Prostate gland (tissue), 2 donors: Measurements from ENCODE around the gene VDR.

Experiments used
- POLR2AphosphoS5 ChIP-seq: sonication (generic); formaldehyde crosslinking; IDR thresholded peaks from one replicate; pipeline ENCODE4 v1.6.1; 2017; ENCODE audit warnings: antibody characterized with exemption
- TF ChIP-seq, protein P1 (sequence below), 4 experiments: fragments of 200-600 bp in 2 of 4; fragments of 450-650 bp in 2 of 4; sonication (generic) in 2 of 4; IDR thresholded peaks; 1 replicate in 3 of 4; 2 replicates in 1 of 4; pipeline ENCODE4 v1.5.1; 2016 to 2019; ENCODE audit warnings: antibody characterized with exemption in 4 of 4, mild to moderate bottlenecking in 2 of 4, moderate library complexity in 2 of 4

DNA sequence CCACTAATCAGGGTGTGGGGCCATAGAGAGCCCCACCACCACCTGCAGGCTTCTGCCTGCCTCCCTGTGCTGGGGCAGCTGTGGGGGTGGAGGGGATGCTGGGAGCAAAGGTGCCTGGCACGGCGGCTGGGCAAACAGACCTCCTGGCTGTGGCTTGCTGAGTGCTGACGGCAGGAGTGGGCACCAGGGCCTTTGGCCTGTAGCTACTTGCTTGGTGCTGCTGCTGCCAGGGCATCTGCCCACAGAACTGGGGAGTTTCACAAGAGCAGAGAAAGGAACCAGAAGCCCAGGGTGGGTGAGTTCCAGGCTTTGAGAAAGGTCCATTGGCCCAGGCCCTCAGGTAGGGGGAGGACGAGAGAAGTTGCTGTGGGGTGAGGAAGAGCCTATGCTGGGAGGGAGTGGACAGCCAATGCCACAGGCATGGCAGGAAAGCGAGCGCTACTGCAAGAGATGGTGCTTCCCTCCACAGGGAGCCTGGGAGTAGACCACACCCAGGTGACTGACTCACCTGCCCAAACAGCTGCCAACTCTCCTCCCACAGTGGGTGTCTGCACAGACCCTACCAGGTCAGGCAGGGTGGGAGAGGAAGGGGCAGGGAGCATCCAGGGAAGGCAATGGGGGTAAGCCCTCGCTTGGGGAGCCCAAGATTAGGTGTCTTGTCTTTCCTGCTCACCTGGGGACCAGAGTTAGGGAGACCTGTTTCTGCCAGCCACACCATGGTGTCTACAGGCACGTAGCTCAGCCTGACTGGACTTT is 46.1 kb downstream of the VDR start:
- TF ChIP-seq, protein P1, sequence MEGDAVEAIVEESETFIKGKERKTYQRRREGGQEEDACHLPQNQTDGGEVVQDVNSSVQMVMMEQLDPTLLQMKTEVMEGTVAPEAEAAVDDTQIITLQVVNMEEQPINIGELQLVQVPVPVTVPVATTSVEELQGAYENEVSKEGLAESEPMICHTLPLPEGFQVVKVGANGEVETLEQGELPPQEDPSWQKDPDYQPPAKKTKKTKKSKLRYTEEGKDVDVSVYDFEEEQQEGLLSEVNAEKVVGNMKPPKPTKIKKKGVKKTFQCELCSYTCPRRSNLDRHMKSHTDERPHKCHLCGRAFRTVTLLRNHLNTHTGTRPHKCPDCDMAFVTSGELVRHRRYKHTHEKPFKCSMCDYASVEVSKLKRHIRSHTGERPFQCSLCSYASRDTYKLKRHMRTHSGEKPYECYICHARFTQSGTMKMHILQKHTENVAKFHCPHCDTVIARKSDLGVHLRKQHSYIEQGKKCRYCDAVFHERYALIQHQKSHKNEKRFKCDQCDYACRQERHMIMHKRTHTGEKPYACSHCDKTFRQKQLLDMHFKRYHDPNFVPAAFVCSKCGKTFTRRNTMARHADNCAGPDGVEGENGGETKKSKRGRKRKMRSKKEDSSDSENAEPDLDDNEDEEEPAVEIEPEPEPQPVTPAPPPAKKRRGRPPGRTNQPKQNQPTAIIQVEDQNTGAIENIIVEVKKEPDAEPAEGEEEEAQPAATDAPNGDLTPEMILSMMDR (IDR thresholded peaks at IDR 0.05), result no peak
- no peak for TF ChIP-seq POLR2AphosphoS5
